Activated T-cell treated with anti-CD3 and anti-CD28 coated beads for 1 hour (primary cell): ENCODE measurements around the gene CHKA.

ENCODE experiments used
- DNase-seq: peaks from one replicate; pipeline ENCODE4 v3.0.0-alpha.2; 2020; ENCODE audit warnings: low read depth

CHKA gene

DNA sequence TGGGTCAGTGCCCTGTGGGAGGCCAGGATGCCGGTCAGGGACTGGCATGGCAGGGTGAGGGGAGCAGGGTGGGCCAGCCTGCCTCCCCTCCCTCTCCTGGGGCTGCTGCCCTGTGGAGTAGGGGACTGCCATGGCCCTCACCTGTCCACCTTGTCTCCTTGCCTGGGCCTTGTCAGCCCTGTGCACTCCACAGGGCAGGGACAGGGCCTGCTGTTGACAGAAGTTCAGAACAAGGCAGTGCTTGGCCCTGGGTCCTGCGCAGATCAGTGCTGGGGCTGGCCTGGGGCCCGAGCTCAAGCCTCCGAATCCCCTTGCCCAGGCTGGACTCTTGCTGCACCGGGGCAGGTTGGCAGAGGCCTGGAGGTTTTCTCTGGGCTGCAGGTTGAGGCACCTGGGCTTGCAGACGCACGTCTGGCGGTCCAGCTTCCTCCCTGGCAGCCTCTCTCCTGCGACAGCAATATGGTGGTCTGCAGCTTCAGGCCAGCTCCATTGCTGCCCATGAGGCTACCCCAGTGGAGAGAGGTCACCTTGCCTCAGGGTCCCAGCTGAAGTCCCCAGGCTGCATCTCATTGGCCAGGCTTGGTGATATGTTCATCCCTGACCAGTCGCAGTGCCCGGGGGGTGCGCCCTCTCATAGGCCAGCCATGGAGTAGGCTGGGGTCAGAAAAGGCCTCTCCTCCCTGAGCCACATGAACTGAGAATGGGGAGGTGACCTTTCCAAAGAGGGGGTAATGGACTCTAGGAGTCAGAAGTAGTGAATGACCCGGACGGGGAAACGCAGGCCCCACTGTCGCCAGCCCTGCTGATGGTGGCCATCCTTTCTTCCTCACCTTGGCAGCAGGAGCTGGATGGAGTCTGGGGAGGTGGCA, 21.5 kb upstream of the CHKA start:
- no peak for DNase-seq

DNA sequence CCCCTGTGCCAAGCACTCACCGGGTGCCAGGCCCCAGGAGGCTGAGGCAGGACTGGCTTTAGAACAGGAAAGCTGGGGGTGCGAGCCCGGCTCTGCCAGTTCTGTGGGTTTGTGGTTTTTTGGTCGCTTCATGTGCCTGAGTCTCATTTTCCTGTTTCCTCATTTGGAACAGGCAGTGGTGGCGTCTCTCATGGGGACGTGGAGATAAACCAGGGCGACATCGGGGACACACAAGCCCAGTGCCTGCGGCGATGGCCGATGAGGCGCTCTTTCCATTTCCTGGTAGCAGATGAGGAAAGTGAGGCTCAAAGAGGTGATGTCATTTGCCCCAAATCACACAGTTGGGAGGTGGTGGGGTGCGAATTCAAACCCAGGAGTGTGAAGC, 20.8 kb upstream of the CHKA start:
- peak; percentile 18 for DNase-seq

DNA sequence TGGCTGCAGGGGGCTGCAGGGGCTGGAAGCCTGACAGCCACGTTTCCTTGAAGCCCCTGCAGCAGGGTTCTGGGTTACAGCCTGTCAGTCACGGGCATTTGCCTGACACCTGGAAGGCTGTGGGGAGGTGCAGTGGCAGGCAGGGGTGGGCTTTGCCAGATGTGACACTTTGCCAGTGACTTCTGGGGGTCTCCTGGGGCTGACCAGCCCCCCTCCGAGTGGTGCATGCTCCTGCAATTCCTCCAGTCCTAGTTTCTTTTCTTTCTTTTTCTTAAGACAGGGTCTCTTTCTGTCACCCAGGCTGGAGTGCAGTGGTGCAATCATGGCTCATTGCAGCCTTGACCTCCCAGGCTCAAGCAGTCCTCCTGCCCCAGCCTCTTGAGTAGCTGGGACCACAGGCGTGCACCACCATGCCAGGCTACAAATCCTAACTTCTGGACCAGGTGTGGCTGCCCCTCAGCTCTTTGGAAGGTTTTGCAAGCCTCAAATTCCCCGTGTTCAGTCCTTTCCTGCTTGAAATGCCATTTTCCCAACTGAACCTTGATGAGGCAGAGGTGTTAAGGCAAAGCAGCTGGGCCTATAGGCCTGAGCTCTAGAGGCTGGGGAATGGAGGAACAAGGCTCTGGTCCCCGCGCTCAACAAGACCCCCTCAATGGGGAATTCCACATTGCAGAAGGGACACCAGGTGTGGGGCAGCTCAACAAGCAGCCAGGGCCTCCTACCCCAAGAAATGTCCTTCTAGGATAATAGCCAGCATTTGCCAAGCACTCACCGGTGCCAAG, 20.2 kb upstream of the CHKA start:
- DNase-seq = no peak

DNA sequence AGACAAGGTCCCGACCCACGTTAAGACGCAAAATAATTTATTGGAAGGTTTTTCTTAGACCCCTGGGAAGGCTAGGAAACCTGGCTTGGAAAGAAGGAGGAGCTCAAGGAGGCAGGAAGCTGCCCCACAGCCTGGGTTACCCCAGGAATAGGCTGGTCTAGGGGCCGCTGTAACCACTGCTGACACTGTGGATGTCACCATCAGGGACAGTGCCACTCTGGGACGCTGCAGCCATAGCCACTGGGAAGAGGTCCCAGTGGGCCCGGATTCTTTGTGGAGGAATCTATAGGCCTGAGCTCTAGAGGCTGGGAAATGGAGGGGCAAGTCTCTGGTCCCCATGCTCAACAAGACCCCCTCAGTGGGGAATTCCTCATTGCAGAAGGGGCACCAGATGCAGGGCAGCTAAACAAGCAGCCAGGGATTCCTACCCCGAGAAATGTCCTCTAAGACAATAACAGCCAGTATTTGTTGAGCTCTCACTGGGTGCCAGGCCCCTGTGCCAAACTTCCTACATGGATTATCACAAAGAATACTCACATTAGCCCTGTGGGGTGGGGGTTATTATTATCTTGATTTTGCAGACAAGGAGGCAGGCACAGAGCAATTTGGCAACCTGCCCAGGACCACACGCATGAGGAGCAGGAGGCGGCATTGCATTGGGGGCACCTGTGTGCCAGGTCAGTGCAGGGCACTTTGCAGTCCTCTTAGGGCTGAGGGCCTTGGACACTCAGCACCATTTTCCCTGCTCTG, 19.5 kb upstream of the CHKA start:
- no peak for DNase-seq

DNA sequence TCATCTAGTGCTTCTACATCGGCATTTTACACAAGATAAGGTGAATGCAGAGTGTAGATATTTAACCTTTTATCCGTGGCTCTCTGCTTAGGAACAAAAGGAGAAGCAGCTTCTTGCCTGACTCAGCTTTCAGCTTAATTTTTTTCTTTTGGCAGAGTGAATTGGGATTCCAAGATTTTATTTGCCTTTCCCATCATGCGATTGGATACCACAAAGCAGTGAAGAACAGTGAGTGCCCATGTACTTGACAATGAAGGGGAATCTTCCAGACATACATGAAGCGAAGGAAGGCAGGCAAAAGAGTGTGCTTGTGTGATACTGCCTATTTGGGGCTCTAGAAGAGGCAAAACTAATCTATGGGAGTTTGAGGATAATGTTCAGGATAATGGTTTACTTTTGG, 17.0 kb upstream of the CHKA start:
- DNase-seq = no peak

DNA sequence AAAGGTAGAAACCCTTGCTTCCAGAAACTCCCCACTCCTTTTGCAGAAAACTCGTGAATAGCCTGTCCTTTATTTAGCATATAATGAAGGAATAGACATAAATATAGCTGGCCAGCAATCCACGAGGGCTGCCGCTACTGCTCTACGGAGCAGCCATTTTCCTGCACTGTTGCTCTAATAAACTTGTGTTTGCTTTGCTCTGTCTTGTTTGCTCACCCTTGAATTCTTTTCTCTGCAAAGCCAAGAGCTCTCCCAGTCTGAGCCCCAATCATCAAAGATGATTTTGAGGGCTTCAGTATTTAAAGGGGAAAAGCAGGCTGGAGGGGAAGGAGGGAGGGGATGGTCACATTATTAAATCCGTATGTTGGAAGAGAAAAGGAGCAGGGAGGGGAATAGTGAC, 16.6 kb upstream of the CHKA start:
- no peak for DNase-seq

DNA sequence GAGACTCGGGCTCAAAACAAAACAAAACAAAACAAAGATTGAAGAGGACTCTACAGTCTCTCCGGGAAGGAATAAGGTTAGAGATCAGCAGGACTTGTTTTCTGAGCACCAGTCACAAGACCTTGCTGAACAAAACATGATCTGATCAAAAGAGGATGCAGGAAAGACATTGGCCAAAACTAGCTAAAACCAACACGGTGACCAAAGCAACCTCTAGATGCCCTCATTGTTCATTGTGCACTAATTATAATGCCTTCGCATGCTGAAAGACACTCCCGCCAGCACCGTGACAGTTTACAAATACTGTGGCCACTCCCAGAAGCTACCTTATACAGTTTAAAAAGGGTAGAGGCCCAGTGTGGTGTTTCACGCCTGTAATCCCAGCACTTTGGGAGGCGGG, 15.7 kb upstream of the CHKA start:
- DNase-seq = no peak

DNA sequence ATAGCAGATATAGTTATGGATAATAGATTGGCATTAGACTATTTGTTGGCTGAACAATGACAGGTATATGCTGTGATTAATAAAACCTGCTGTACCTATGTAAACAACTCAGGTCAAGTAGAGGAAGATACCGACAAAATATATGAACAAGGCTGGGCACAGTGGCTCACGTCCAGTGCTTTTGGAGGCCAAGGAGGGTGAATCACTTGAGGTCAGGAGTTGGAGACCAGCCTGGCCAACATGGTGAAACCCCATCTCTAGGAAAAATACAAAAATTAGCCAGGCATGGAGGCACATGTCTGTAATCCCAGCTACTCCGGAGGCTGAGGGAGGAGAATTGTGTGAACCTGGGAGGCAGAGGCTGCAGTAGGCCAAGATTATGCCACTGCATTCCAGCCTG, 14.0 kb upstream of the CHKA start:
- no peak for DNase-seq

DNA sequence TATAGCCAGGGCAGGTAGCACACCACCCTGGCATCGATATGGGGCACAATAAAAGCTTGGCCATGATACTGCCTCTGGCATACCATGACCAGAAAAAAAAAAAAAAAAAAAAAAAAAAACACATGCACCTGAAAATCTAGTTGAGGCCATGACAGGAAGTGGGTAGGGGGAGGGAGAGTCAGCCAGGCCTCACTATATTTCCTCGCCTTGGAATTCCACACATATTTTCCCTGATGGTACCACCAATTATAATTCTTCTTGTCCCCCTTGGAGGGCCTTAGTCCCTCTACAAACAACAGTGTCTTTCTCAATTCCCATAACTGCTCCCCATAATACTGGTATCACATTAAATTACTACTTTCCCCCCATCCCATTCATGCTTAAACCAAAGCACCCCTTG, 12.6 kb upstream of the CHKA start:
- no peak for DNase-seq

DNA sequence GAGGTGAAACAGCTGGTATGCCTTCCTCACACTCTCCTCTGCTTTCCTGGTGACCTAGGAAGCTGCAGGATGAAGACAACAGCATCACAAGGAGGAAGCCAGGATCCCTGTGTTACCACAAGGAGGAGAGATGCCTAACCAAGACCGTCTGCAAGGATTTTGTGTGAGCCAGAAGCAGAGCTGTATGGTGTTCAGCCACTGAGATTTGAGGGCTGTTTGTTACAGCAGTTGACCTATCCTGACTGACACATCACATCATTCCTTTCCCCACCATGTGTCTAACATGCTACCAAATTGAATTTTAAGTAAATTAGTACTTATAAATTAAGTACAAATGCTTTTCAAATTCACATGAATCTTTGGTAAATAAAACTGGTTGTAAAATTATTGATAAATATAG, 8.9 kb upstream of the CHKA start:
- DNase-seq = no peak

DNA sequence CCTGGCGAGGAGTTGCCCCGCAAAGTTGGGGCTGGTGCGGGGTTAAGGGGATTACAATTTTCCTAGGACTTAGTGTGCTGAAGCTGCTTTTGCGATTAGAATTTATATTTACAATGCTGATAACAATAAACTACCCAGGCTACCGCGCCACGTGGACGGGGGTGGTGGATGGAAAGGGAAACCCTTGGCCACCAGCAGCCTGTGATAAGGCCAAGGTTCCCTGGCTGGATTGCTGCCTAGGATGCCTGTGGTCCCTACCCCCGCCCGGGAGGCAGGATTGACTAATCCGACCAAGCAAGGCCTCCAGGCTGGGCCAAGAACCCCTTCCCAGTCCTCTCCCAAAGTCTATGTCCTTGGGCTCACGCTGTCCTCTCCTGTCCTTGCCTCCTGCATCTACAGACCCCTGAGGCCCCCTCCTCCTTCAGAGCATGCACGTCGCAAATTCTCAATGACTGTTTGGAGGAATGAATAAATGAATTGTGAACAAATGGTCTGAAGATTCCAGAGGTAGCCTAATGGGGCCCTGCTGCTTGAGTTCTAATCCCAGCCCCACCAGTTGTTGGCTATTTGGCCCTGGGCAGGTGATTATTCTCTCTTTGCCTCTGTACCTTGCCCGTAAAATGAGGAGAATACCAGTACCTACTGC, 7.6 kb upstream of the CHKA start:
- no peak for DNase-seq

DNA sequence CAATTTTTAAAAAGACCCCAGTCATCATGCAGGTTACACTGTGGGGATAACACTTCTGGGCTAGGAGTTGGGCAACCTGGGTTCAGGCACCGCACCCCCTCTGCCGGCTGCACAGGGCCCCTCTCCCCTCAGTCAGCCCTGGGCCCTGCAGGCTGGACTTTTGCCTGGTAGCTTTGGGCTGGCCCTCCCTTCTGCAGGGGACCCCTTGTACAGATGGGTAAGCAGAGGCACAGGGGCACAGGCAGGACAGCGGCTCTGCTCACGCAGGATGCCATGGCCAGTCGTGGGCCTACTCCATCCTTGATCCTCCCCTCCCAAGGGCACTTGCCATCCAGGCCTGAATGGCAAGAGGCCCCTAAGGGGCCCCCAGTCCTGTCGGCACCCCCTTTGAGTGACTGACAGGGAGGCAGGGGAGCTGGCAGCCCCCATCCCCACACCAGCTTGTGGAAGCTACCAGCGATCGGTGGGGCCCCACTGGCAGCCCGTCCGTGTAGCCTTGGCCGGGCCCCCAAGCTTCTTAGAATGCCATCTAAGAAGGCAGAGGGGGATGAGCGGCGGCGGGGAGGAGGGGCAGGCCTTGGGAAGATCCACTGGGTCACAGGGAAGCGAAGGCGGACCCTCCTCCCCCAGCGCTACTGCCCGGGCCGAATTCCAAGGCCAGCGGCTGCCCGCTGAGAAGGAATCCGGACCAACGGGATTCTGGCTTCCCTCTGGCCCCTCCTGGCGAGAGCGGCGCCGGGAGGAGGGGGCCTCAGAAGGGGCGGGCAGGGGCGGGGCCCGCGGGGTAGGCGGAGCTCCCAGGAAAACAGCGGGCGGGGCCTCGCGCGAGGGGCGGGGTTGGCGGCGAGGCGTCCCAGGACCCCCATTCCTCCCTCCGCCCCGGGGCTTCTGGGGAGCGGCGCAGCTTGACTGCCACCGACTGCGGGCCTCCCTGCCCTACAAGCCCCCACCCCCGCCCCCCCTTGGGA, 6.8 kb upstream of the CHKA start:
- DNase-seq = no peak

DNA sequence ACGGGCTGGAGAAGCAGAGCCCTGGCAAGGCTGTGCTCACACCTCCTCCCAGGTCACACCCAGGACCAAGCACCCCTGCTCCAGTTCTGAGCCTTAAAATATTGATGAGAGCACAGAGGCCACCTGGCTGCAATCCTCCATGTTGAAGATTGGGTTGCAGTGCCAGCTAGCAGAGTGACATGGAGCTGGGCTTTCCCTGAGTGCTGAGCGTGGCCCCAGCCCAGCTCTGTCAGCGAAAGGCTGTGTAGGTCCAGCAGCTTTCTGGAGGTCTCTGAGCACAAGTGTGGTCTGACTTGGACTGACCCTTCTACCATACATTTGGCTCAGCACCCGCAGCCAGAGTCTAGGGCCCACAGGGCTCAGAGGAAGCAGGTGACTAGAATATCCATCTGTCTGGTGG, 4.0 kb upstream of the CHKA start:
- DNase-seq = no peak

DNA sequence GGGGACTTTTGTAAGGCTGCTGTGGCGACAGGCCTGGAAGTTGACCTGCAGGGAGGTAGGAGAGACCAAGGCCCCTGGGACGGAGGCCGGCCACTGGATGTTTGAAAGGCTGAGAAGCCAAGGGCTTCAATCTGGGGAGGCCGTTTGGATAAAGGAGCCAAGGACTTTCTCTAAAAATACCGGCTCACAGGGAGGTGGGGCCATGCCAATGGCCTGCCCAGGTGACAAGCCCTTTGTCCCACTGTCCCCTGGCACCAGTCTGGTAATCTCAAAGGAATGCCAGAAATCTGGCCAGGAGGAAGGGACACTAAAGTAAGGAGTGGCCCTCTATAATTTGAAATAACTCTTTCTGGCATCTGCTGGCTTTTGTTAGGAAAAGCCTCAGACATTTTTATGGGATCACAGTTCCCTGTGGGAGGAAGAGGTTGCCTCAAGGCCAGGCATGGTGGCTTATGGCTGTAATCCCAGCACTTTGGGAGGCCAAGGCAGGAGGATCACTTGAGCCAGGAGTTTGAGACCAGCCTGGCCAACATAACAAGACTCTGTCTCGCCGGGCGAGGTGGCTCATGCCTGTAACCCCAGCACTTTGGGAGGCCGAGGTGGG, 1.9 kb upstream of the CHKA start:
- DNase-seq = no peak

DNA sequence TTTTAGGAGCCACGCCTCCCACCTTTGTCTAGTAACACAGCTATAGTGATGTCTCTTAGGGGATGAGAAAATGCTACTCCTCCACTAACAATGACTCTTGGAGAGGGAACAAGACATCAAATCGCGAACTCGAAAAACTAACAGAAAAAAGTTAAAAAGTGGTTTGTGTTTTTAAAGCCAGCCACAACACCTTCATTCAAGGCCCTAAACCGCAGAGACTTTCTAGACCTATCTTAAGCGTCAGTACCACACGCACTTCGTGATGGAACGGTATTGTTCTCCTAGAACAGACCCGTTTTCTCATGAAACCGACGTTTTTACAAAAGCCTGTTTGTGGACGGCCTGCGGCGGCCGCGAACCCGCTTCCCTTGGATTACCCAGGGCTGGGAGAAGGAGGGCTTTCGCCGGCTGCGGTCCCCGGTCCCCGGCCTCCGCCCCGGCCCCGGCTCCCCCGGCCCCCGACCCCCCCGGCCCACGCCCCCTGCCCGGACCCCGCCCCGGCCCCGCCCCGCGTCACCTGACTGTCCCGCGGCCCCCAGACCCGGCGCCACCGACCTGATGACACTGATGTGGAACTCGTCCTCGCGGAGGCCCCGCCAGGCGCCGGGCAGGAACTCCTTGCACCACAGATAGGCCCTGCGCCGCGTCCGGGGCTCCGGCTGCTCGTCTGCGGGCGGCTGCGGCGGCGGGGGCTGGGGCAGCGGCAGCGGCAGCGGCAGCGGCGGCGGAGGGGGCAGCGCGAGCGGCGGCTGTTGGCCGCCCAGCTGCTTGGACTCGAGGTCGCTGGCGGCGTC, 718 bp downstream of the CHKA start:
- peak; percentile 17 for DNase-seq

DNA sequence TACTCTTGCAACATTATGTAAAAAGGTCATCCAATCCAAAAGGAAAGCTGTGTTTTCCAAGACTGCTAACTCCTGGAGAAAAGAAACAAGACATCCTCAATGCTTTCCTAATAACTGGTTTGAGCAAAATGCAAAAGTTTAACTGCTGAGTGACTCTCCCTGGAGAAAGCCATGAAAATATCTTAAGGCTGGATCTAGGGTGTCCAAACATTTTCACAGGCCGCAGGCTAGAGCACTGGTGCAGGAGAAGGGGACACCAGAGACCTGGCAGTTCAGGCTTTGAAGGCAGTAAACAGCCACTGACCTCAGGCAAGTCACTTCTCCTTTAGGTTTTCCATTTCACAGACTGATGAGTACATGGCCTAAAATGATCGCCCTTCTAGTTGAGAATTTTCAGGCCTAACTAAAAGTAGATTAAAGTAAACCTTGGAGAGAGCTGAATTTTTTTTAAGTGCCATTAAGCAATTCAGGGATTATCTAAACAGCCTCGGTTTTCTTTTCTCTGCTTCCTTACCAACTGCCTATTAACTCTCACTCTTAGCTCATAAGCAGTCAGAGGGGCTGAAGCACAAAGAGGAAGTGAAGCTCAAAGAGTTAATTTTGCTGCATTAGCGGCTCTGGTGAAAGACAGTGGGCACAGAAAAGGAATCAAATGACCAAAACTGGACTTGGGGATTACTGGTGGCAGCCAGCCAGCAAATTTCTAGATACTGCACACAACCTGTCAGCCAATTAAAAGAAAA, 2.3 kb downstream of the CHKA start:
- no peak for DNase-seq

DNA sequence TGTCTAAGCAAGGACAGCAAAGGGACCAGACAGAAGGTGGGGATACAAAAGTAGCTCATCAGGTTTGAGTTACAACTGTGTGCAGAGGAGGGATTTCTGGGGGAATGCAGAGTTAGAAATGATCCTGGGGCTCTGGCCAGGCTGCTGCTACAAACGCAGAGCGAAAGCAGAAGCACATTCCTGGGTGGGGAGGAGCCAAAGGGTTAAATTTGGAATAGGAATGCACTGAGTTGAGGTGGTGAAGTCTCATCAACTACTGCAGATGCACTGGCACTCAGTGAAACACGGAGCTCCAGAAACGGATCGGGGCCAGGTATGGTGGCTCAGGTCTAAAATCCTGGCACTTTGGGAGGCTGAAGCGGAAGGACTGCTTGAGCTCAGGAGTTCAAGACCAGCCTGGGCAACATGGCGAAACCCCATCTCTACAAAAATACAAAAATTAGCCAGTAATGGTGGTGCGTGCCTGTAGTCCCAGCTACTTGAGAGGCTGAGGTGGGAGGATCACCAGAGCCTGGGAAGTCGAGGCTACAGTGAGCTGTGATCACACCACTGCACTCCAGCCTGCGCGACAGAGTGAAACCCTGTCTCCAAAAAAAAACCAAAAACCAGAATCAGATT, 3.2 kb downstream of the CHKA start:
- no peak for DNase-seq

DNA sequence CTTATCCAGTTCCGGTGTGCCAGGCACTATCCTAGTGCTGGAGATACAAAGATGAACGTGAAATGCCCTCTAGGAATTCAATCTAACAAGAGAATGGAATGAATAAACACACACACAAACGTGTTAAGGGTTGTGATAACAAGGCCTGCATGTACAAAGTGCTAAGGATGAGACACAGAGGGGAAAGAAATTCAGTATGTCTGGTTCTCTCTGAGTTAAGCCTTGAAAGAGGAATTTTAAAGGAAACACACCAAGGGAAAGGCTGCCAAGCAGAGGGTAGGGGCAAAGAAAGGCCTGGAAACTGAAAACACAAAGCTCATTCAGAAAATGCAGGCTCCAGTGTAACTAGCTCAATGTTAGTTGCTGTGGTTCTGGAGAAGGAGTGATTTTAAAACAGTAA, 4.2 kb downstream of the CHKA start:
- DNase-seq = no peak

DNA sequence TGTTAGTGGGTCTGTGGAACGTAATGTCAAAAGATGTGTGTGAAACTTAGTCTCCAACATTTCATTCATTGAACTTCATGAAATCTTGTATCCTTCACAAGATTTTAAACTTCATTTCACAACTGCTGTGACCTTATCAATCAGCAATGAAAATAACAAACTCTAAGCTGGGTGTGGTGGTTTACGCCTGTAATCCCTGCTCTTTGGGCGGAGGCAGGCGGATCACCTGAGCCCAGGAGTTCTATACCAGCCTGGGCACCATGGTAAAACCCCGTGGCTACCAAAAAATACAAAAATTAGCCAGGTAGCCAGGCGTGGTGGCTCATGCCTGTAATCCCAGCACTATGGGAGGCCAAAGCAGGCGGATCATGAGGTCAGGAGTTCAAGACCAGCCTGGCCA, 5.1 kb downstream of the CHKA start:
- DNase-seq = no peak
